HFF-Myc (cell line): ENCODE results near the gene MAGEB4.
"Not testable (repeated sequence)": the region's sequence is repeated elsewhere in the genome, so short reads cannot be mapped to it uniquely, and the experiment has no call there.

Experiments
- DNase-seq: peaks from one replicate; pipeline ENCODE4 v3.0.0-alpha.2; 2011; ENCODE audit warnings: low read depth; ENCODE audit errors: extremely low read depth
- H3K4me3 ChIP-seq: replicated peaks from 2 replicates; pipeline ENCODE4 v1.5.1; 2011; ENCODE audit warnings: low read depth, mild to moderate bottlenecking, control low read depth, low read length
- CTCF ChIP-seq: IDR thresholded peaks from 2 replicates; pipeline ENCODE4 v1.5.1; 2012; ENCODE audit warnings: mild to moderate bottlenecking, low read depth, low read length, control low read depth; ENCODE audit errors: missing control alignments

MAGEB4 gene

GRCh38 chrX:30241724-30242415 lies at the start of gene MAGEB4:
MAGEB4 (plus strand) TSS chrX:30242000; CDS start chrX:30242136, 136 bp downstream.
- no peak for TF ChIP-seq CTCF
- no peak within 1 kb of the TSS for H3K4me3 ChIP-seq
- DNase-seq = no peak

- not testable (repeated sequence) for DNase-seq, H3K4me3 ChIP-seq
Measured at GRCh38 chrX:30193910-30194309, 47.9 kb upstream of the MAGEB4 start.

GRCh38 chrX:30196322-30196721 lies 45.5 kb upstream of the MAGEB4 start:
- no peak overlapping the region for H3K4me3 ChIP-seq
- TF ChIP-seq CTCF = no peak
- no peak for DNase-seq

- DNase-seq = no peak
- no peak for TF ChIP-seq CTCF
- H3K4me3 ChIP-seq = no peak overlapping the region
Measured at GRCh38 chrX:30212172-30212571, 29.6 kb upstream of the MAGEB4 start.

GRCh38 chrX:30215357-30215843 lies 26.4 kb upstream of the MAGEB4 start, which contains the start of gene MAGEB2:
MAGEB2 (plus strand) TSS chrX:30215563; CDS start chrX:30218581, 3,018 bp downstream.
- TF ChIP-seq CTCF = no peak
- no peak within 1 kb of the TSS for H3K4me3 ChIP-seq
- DNase-seq = no peak

GRCh38 chrX:30217465-30217864 lies 24.3 kb upstream of the MAGEB4 start:
- no peak for DNase-seq
- H3K4me3 ChIP-seq = no peak overlapping the region
- TF ChIP-seq CTCF = no peak

GRCh38 chrX:30219372-30219771 lies 22.4 kb upstream of the MAGEB4 start:
- no peak for DNase-seq
- no peak overlapping the region for H3K4me3 ChIP-seq
- TF ChIP-seq CTCF = no peak
